Skin of body (tissue), 2 donors: ENCODE data around the gene SCARF2. TPM values are rescaled to one million over a fixed set of nuclear protein-coding genes. Genes with fewer than 3 reads are reported as not detected.

ENCODE experiments used
- DNase-seq: peaks from one replicate; lab custom pipeline; 2025; lab: John Stamatoyannopoulos, UW
- total RNA-seq: library from RNA; depleted of rRNA; stranded (reverse); fragments of >200 nt; gene quantifications from one replicate; pipeline ENCODE4 v1.2.3, GENCODE V29; 2014

SCARF2 gene
- total RNA-seq, 1 donor from 2014 or later = 10.3 TPM

- DNase-seq = no peak
These were observed 2.4 kb upstream of the SCARF2 start for GRCh38 chr22:20439928-20440575.

- no peak for DNase-seq
These were observed 1.9 kb upstream of the SCARF2 start for GRCh38 chr22:20439556-20439927.

DNA sequence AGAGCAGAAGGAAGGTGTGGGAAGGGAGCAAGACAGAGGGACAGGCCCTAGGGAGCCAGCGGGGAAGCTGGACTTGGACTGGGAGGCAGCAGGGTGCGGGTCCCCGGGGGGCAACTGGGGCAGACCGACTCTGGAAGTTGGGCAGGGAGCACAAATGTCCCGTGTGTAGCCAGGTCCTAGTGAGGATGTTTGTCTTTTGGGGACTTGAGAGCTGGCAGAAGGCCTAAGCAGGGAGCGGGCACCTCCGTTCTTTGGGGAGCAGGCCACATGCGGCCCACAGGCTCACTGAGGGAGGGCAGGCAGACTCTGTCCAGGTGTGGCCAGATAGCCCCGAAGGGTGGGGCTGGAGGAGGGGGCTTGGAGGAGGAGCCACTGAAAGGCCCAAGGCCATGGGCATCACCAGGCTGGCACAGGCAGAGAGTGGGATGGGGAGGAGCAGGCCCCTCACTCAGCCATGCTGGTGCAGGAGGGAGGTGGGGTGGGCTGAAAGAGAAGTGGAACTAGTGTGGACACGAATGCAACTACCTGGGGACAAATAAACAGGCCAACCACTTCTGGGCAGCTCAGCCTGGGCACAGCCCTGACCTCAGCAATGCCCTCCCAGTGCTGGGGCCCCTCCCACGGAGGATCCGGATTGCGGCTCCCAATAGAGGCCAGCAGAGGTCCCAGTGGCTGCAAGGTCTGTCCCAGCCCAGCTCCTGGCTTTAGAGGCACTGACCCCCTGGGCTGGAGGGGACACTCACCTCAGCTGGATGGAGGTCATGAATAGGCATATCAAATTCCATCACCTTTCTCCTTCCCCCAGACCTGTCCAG is 1.3 kb upstream of the SCARF2 start:
- DNase-seq = no peak

DNA sequence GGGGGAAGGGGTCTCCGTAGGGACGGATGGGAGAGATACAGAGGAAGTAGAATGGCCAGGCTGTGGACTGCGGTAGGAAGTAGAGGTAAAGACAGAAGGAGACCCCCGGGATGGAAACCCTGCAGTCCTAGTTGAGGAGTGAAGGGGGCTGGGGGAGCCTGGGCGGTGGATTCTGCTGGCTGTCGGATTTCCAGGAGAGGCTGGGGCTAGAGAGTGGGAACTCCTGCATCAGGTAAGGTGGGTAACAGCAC is 727 bp upstream of the SCARF2 start:
- DNase-seq = no peak

GRCh38 chr22:20436768-20437612 is 635 bp downstream of the SCARF2 start:
- DNase-seq = no peak

DNA sequence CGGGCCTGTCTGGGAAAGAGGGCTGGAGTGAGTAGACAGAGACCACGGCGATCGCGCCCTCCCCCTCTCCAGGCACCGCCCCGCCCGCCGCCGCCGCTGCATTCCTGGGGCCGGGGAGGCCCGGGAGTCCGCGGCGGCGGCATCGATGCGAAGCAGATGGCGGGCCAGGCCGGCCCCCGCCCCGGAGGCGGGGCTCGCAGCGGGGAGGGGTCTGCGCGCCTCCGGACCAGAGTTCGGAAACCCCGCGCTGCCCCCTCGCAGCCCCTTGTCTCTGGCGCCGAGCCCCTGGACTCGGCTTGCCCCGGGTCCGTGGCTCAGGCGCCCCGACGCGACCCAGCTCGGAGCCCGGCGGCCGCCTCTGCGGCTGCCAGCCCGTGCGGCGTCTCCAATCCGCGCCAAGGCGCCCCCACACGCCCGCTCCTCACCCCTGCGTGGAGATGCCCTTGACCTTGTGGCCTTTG is 1.3 kb downstream of the SCARF2 start:
- DNase-seq = no peak

DNA sequence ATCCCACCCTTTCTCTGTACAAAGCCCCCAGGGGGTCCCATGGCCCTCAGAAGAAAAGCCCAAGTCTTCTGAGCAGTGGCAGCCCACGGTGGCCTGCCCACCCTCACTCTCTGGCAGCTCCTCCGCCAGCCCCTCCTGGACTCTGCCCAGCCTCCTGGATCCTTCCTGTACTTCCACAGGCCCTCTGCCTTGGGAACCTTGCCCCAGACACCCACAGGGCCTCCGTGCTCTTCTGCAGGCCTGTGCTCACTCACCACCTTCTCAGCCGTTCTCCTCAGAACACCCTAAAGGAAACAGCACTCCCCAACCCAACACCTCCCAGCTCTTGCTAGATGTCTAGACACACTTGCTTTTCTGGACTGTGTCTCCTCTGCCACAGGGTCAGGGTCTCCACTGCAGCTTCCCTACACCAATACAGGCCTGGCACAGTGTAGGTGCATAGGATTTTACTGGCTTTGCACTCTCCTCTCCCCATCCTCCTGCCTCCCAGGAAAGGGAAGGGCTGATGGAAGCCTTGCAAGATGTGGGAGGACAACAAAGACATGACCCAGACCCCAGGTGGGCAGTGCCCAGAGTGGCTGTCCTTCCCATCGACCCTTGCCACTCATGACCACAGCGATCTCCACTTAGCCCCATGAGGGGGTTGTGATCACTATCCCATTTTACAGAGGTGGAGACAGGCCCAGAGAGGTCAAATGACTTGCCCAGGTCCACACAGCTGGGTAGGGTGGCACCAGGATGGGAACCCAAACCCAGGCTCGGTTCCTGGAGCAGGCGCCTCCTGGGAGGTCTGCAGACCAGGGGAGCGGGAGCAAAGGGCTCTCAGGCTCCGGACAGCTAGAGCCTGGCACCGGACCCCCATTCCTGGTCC is 2.0 kb downstream of the SCARF2 start:
- no peak for DNase-seq

DNA sequence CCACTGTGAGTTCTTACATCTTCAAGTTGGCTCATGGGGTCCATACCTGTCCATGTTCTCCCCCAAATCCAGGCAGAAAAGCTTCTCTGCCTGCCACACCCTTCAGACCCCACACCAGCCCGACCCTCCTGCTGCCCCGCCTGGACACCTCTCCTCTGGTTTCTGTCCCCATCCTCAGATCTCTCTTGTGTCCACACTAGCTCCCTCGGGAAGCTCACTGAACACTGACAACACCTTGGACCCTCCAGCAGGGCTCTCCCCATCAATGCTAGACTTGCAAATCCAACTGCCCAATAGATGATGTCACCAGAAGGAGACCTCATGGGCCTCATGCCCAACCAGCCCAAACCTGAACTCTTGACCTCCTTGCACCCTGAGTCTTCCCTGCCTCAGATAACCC is 2.9 kb downstream of the SCARF2 start:
- no peak for DNase-seq

- no peak for DNase-seq
These were observed 3.3 kb downstream of the SCARF2 start for GRCh38 chr22:20434264-20434751.

GRCh38 chr22:20433686-20434241 is 3.9 kb downstream of the SCARF2 start:
- no peak for DNase-seq

DNA sequence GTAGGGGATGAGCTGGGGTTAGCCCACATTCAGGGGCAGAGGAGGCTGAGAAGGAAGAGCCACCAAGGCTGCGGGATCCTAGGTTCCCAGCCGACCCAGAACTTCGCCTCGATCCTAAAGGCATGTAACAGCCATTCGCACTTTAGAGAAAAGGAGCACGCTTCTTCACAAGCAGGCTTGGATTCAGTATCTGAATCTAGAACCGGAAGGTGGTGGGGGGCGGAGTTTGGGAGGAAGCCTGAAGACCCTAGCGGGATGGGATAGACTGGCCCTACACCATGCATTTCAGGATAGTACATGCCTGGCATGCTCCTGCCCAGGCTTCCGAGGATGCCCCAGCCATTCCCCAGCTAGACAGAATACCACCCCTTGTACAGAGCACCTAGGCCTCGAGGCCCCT is 4.4 kb downstream of the SCARF2 start:
- no peak for DNase-seq

DNA sequence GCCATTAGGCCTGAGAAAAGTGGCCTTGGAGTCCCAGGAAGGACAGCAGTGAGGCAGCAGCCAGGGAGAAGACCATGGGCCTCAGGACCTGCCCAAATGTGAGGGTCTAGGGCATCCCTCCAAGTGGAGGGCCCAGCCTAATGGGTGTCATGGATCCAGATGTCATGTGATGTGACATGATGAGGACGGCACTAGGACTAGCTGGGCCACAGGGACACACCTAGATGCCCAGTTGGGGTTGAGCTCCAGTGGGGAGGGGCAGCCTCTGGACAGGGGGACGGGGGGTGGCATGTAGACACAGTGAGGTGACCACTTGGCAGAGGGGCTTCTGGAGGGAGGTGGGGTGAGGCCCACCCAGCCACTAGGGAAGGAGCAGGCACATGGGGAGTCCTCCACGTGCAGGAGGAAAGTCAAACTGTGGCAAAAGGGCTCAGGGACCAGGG is 5.4 kb downstream of the SCARF2 start:
- no peak for DNase-seq

- DNase-seq = no peak
These were observed 6.0 kb downstream of the SCARF2 start for GRCh38 chr22:20431511-20432192.

GRCh38 chr22:20430720-20431510 is 6.7 kb downstream of the SCARF2 start:
- DNase-seq = no peak

DNA sequence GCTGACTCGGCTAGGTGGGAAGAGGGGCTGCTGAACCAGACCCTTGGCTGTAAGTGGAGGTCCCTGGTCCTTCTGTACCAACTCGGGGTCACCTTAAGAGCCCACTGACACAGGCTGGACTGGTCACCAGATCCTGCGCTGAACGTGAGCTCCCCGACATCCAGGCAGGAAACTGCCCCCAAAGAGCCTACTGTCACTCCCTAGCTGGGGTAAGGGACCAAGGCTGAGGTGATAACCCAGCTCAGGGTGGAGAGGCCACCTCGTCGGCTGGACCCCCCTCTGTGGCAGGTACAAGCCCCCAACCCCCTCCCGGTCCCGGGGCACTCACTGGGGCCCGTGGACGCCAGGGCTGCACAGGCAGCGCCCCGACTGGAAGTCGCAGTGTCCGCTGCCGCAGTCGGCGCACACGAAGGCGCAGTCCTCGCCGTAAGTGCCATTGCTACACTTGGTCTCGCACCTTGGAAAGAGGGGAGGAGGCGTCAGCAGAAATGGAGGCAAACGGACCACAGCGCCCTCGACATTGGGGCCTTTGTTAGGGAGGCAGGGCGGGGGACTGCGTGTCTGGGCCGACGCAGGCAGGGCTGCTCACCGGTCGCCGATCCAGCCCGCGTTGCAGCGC is 7.4 kb downstream of the SCARF2 start:
- no peak for DNase-seq

DNA sequence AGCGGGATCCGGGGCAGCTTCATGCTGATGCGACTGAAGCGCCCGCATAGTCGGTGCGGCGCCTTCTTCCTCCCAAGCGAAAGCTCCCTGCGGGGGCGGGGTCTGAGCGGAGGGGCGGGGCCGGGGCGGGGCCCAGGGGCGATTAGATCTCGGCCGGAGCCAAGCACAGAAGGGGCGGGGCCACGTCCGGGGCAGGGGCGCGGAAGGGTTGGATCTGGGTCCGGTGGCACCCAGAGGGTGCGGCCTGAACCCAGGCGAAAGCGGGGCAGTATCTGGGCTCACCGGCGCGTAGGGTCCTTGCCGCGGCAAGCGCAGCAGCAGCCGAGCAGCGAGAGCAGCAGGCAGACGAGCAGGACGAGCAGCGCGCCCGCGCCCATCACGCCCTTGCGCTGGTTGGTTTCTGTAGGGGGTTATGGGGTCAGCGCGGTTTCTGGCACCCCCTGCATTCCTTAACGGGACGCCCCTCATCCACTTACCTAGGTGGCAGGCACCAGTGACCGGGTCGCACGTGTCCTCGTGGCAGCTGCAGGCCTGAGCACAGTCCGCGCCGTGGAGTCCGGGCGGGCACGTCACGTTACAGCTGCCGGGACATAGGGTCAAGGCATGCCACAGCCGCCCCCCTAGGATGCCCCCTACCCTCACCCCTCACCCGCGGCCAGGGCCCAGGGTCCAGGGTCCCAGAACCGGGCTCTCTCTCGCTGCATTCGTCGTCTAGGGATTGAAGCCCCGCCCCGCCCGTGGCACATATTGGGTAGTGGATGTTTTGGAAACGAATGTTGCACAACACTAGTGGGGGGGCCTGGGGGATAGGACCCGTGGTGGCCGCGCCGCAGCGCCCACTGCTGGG is 8.1 kb downstream of the SCARF2 start:
- DNase-seq = no peak

DNA sequence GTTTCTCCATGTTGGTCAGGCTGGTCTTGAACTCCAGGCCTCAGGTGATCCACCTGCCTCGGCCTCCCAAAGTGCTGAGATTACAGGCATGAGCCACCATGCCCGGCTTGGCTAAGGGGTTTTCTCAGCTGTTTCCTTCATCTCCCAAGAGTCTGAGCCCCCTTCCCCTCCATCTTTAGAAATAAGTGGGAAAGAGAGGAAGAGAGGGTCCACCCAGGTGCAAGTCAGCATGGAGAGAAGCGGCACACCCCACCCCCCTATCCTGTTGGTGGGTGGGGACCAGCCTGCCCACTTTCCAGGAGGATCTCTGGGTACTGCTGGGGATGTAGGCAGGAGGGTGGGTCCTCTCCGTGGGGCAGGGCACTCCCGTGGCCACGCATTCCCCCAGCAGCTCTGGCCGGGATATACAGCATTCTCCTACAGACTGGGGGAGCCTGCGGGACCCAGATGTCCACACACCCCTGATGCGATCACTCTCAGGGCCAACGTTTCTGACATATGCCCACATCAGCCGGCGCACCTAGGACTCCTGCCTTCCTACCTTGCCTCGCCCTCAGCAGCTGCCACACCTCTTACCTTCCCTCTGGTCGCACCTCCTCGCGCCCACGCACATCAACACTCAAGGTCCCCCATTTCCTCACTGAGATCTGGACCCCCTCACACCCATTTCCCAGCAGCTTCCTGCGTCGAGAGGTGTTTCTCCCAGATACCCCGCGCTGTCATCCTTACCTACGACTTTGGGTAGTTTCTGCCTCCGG is 8.9 kb downstream of the SCARF2 start:
- DNase-seq = no peak
